WTC11 (cell line): ENCODE results near the gene ANTXR1. TPM values are rescaled to one million over a fixed set of nuclear protein-coding genes. Genes with fewer than 3 reads are reported as not detected.
"Not testable (repeated sequence)": the region's sequence is repeated elsewhere in the genome, so short reads cannot be mapped to it uniquely, and the experiment has no call there.

Source experiments
- ATAC-seq: fragments of 200-7000 bp; cut with Tn5 transposase; 2 replicates; pipeline ENCODE4 v1.10.0; 2021; ENCODE audit warnings: mild to moderate bottlenecking, moderate library complexity
- CTCF ChIA-PET: fragments of 300-600 bp; sonication (Branson Sonifier 250); formaldehyde crosslinking; loops from one replicate; lab custom pipeline; 2021; ENCODE audit warnings: antibody characterized with exemption; lab: Charles Lee
- POLR2A ChIA-PET: fragments of 350-600 bp; sonication (Branson Sonifier 250); formaldehyde crosslinking; loops from one replicate; lab custom pipeline; 2021; ENCODE audit warnings: antibody characterized with exemption; lab: Charles Lee
- DNase-seq: peaks from one replicate; pipeline ENCODE4 v3.0.0; 2021; ENCODE audit warnings: low spot score
- H3K27ac Mint-ChIP-seq: 2 replicates; pipeline ENCODE4 v1.8.0; 2021; ENCODE audit warnings: mixed read lengths
- H3K27me3 Mint-ChIP-seq: 2 replicates; pipeline ENCODE4 v1.8.0; 2021; ENCODE audit warnings: low read depth, mild to moderate bottlenecking, moderate library complexity, mixed read lengths
- H3K36me3 Mint-ChIP-seq: 2 replicates; pipeline ENCODE4 v1.8.0; 2021; ENCODE audit warnings: mixed read lengths
- H3K4me1 Mint-ChIP-seq: 2 replicates; pipeline ENCODE4 v1.8.0; 2022; ENCODE audit warnings: mixed read lengths
- H3K4me3 Mint-ChIP-seq: 2 replicates; pipeline ENCODE4 v1.8.0; 2021; ENCODE audit warnings: mild to moderate bottlenecking, moderate library complexity, mixed read lengths
- H3K9me3 Mint-ChIP-seq: 2 replicates; pipeline ENCODE4 v1.8.0; 2021; ENCODE audit warnings: mixed read lengths
- EMX1 ChIP-seq: fragments of 250-450 bp; sonication (Bioruptor Pico); IDR thresholded peaks from 2 replicates; pipeline ENCODE4 v1.8.0; 2021; ENCODE audit warnings: mild to moderate bottlenecking
- ETV6 ChIP-seq: sonication (generic); formaldehyde crosslinking; IDR thresholded peaks from 2 replicates; pipeline ENCODE4 v1.8.1; 2022; ENCODE audit warnings: mild to moderate bottlenecking, missing genetic modification reagents
- FOXK1 ChIP-seq: sonication (generic); formaldehyde crosslinking; IDR thresholded peaks from 2 replicates; pipeline ENCODE4 v1.8.0; 2022; ENCODE audit warnings: mild to moderate bottlenecking, moderate library complexity, missing genetic modification reagents
- FOXP1 ChIP-seq: sonication (generic); formaldehyde crosslinking; IDR thresholded peaks from 2 replicates; pipeline ENCODE4 v1.8.0; 2022; ENCODE audit warnings: missing genetic modification reagents, mild to moderate bottlenecking, moderate library complexity, borderline replicate concordance
- GABPB1 ChIP-seq: sonication (generic); formaldehyde crosslinking; IDR thresholded peaks from 2 replicates; pipeline ENCODE4 v1.8.1; 2023; ENCODE audit warnings: mild to moderate bottlenecking, missing genetic modification reagents
- MLX ChIP-seq: sonication (generic); formaldehyde crosslinking; IDR thresholded peaks from 2 replicates; pipeline ENCODE4 v1.8.1; 2023; ENCODE audit warnings: mild to moderate bottlenecking, missing genetic modification reagents, moderate library complexity
- TEAD1 ChIP-seq: sonication (generic); formaldehyde crosslinking; IDR thresholded peaks from 2 replicates; pipeline ENCODE4 v1.8.0; 2022; ENCODE audit warnings: mild to moderate bottlenecking, missing genetic modification reagents
- TEAD4 ChIP-seq: sonication (generic); formaldehyde crosslinking; IDR thresholded peaks from 2 replicates; pipeline ENCODE4 v1.8.0; 2022; ENCODE audit warnings: mild to moderate bottlenecking, missing genetic modification reagents
- TP53 ChIP-seq: sonication (generic); formaldehyde crosslinking; IDR thresholded peaks from 2 replicates; pipeline ENCODE4 v1.8.1; 2023; ENCODE audit warnings: mild to moderate bottlenecking, missing genetic modification reagents
- USF1 ChIP-seq: sonication (generic); formaldehyde crosslinking; IDR thresholded peaks from 2 replicates; pipeline ENCODE4 v1.8.0; 2022; ENCODE audit warnings: mild to moderate bottlenecking, missing genetic modification reagents
- ZNF219 ChIP-seq: sonication (generic); formaldehyde crosslinking; IDR thresholded peaks from 2 replicates; pipeline ENCODE4 v1.8.0; 2023; ENCODE audit warnings: missing genetic modification reagents, mild to moderate bottlenecking, borderline replicate concordance
- ZNF532 ChIP-seq: fragments of 250-450 bp; sonication (Bioruptor Pico); IDR thresholded peaks from 2 replicates; pipeline ENCODE4 v1.9.0; 2021; ENCODE audit warnings: mild to moderate bottlenecking, borderline replicate concordance
- total RNA-seq: library from RNA; stranded (reverse); gene quantifications from 3 replicates; pipeline ENCODE4 v1.2.3, GENCODE V29; 2021
- TF ChIP-seq, protein P1 (sequence below): sonication (generic); formaldehyde crosslinking; IDR thresholded peaks from 2 replicates; pipeline ENCODE4 v1.8.0; 2022; ENCODE audit warnings: mild to moderate bottlenecking, missing genetic modification reagents
- TF ChIP-seq, protein P2 (sequence below): sonication (generic); formaldehyde crosslinking; IDR thresholded peaks from 2 replicates; pipeline ENCODE4 v1.8.1; 2023; ENCODE audit warnings: mild to moderate bottlenecking, missing genetic modification reagents, moderate library complexity
- TF ChIP-seq, protein P3 (sequence below): sonication (generic); formaldehyde crosslinking; IDR thresholded peaks from 2 replicates; pipeline ENCODE4 v1.8.0; 2023; ENCODE audit warnings: missing genetic modification reagents, mild to moderate bottlenecking, borderline replicate concordance
- TF ChIP-seq, protein P4 (sequence below): sonication (generic); formaldehyde crosslinking; IDR thresholded peaks from 2 replicates; pipeline ENCODE4 v1.8.1; 2023; ENCODE audit warnings: mild to moderate bottlenecking, missing genetic modification reagents

Gene ANTXR1
- total RNA-seq, 1 experiment from 2014 or later = 30.0 TPM

DNA sequence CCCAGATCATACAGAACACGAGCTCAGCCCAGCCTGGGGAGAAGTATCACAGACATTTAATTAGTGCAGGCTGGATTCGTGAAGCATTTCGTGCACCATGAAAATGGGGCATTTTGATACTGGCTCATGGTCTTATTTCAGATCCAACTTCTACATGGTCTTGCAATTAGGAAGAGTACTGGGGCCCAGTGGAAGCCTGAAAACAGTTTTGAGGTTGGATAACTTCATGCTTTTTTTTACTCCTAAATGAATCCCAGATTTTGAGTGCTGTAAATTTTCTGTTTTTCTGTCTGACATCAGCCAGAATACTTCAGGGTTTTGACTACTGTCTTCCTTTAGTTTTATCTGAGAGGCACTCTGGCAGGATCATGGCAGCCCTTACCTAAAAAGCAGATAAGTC, 213.9 kb downstream of the ANTXR1 start:
- no peak overlapping the region for H3K27ac Mint-ChIP-seq
- H3K9me3 Mint-ChIP-seq = peaks cover 9% of the 10 kb centered on the region
- no peak for TF ChIP-seq GABPB1
- no peak for TF ChIP-seq TP53 (CRISPR knock-in tag)
- no peak for TF ChIP-seq ETV6 (CRISPR knock-in tag)
- TF ChIP-seq FOXP1 (CRISPR knock-in tag) = no peak
- TF ChIP-seq, protein P1, sequence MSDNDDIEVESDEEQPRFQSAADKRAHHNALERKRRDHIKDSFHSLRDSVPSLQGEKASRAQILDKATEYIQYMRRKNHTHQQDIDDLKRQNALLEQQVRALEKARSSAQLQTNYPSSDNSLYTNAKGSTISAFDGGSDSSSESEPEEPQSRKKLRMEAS = no peak
- DNase-seq = no peak
- ATAC-seq = no peak
- H3K4me1 Mint-ChIP-seq = peaks cover 13% of the 10 kb centered on the region
- ChIA-PET CTCF (interaction anchor here (1.6 kb wide), 1 partner anchor 19 kb away, joined by 4 read pairs; no protein-coding TSS in a partner anchor), POLR2A (no interaction called here)
- 0 out of 2 replicates have a peak, but pooled peaks cover 4% of the 10 kb centered on the region for H3K36me3 Mint-ChIP-seq
- H3K27me3 Mint-ChIP-seq = no peaks in the 10 kb centered on the region
- H3K4me3 Mint-ChIP-seq = no peak overlapping the region

DNA sequence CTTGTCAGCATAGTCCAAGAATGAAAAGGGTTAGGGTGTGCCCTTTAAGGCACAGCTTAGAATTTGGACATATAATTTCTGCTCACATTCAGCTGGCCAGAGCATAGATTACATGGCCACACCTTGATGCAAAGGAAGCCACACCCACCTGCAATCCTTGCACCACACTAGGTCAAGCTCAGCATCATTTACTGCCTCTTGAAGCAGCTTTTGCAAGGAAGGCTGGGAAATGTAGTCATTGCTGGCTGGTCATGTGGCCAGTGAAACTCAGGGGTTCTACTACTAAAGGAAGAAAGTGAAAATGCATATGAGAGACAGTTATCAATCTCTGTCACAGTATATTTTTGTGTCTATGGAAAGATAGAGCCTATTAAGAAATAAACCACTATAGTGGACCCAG, 214.7 kb downstream of the ANTXR1 start:
- CTCF ChIA-PET = interaction anchor here (1.6 kb wide), 1 partner anchor 20 kb away, joined by 4 read pairs; no protein-coding TSS in a partner anchor

GRCh38 chr2:69230946-69231345, 218.0 kb downstream of the ANTXR1 start:
- CTCF ChIA-PET, DNase-seq, H3K9me3 Mint-ChIP-seq, POLR2A ChIA-PET, H3K36me3 Mint-ChIP-seq, ATAC-seq, H3K27ac Mint-ChIP-seq, H3K4me1 Mint-ChIP-seq, H3K27me3 Mint-ChIP-seq, H3K4me3 Mint-ChIP-seq: not testable (repeated sequence)

More for the DNA sequence above, 214.7 kb downstream of the ANTXR1 start:
- DNase-seq = no peak
- Mint-ChIP-seq H3K27ac (no peak overlapping the region), H3K27me3 (no peaks in the 10 kb centered on the region), H3K4me1 (peaks cover 8% of the 10 kb centered on the region), H3K9me3 (peaks cover 9% of the 10 kb centered on the region), H3K4me3 (no peak overlapping the region), H3K36me3 (0 out of 2 replicates have a peak, but pooled peaks cover 4% of the 10 kb centered on the region)
- TF ChIP-seq, protein P2, sequence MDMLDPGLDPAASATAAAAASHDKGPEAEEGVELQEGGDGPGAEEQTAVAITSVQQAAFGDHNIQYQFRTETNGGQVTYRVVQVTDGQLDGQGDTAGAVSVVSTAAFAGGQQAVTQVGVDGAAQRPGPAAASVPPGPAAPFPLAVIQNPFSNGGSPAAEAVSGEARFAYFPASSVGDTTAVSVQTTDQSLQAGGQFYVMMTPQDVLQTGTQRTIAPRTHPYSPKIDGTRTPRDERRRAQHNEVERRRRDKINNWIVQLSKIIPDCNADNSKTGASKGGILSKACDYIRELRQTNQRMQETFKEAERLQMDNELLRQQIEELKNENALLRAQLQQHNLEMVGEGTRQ = peak; percentile 70
- TF ChIP-seq USF1 (CRISPR knock-in tag) (peak; percentile 75), TEAD1 (no peak)
- ATAC-seq = peak; percentile 78
- POLR2A ChIA-PET = no interaction called here

GRCh38 chr2:69231612-69232277, 218.8 kb downstream of the ANTXR1 start:
- POLR2A ChIA-PET = no interaction called here
- 0 out of 2 replicates have a peak, but pooled peaks cover 4% of the 10 kb centered on the region for H3K36me3 Mint-ChIP-seq
- TF ChIP-seq, protein P3, sequence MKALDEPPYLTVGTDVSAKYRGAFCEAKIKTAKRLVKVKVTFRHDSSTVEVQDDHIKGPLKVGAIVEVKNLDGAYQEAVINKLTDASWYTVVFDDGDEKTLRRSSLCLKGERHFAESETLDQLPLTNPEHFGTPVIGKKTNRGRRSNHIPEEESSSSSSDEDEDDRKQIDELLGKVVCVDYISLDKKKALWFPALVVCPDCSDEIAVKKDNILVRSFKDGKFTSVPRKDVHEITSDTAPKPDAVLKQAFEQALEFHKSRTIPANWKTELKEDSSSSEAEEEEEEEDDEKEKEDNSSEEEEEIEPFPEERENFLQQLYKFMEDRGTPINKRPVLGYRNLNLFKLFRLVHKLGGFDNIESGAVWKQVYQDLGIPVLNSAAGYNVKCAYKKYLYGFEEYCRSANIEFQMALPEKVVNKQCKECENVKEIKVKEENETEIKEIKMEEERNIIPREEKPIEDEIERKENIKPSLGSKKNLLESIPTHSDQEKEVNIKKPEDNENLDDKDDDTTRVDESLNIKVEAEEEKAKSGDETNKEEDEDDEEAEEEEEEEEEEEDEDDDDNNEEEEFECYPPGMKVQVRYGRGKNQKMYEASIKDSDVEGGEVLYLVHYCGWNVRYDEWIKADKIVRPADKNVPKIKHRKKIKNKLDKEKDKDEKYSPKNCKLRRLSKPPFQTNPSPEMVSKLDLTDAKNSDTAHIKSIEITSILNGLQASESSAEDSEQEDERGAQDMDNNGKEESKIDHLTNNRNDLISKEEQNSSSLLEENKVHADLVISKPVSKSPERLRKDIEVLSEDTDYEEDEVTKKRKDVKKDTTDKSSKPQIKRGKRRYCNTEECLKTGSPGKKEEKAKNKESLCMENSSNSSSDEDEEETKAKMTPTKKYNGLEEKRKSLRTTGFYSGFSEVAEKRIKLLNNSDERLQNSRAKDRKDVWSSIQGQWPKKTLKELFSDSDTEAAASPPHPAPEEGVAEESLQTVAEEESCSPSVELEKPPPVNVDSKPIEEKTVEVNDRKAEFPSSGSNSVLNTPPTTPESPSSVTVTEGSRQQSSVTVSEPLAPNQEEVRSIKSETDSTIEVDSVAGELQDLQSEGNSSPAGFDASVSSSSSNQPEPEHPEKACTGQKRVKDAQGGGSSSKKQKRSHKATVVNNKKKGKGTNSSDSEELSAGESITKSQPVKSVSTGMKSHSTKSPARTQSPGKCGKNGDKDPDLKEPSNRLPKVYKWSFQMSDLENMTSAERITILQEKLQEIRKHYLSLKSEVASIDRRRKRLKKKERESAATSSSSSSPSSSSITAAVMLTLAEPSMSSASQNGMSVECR (CRISPR knock-in tag) = no peak
- TF ChIP-seq TEAD4 (CRISPR knock-in tag) = no peak
- TF ChIP-seq, protein P4, sequence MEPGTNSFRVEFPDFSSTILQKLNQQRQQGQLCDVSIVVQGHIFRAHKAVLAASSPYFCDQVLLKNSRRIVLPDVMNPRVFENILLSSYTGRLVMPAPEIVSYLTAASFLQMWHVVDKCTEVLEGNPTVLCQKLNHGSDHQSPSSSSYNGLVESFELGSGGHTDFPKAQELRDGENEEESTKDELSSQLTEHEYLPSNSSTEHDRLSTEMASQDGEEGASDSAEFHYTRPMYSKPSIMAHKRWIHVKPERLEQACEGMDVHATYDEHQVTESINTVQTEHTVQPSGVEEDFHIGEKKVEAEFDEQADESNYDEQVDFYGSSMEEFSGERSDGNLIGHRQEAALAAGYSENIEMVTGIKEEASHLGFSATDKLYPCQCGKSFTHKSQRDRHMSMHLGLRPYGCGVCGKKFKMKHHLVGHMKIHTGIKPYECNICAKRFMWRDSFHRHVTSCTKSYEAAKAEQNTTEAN (CRISPR knock-in tag) = no peak
- TF ChIP-seq FOXK1 (CRISPR knock-in tag) = no peak
- TF ChIP-seq EMX1 = no peak
- TF ChIP-seq MLX (CRISPR knock-in tag) = no peak
- no peak for TF ChIP-seq ZNF219 (CRISPR knock-in tag)
- no peak for TF ChIP-seq ZNF532

More at GRCh38 chr2:69231612-69232277, 218.8 kb downstream of the ANTXR1 start:
- H3K9me3 Mint-ChIP-seq = peaks cover 9% of the 10 kb centered on the region
- H3K27ac Mint-ChIP-seq = no peak overlapping the region
- H3K4me1 Mint-ChIP-seq = no peaks in the 10 kb centered on the region
- CTCF ChIA-PET = no interaction called here
- ATAC-seq (no peak), DNase-seq (no peak)
- H3K27me3 Mint-ChIP-seq = no peaks in the 10 kb centered on the region
- H3K4me3 Mint-ChIP-seq = no peak overlapping the region
